Cardiac septum (tissue), 1 donor: ENCODE measurements around the gene ARMC10. TPM values are rescaled to one million over a fixed set of nuclear protein-coding genes. Genes with fewer than 3 reads are reported as not detected.
"Not testable (repeated sequence)": the region's sequence is repeated elsewhere in the genome, so short reads cannot be mapped to it uniquely, and the experiment has no call there.

Experiments used
- DNase-seq: peaks from one replicate; pipeline ENCODE4 v3.0.0-alpha.2; 2020; ENCODE audit warnings: low spot score
- intact Hi-C: fragments of 100-400 bp; cut with DNase I; formaldehyde crosslinking; loops from one replicate; pipeline ENCODE4 v1.14.0; 2022
- long read RNA-seq: library from polyadenylated mRNA; unstranded; transcript quantifications from one replicate; pipeline ENCODE4 v2.0.0, GENCODE V29; 2021
- total RNA-seq: library from RNA; stranded (reverse); fragmentation: NEBNext Ultra II Directional; extraction: Animal tissue kit (Norgen Biotek cat#: 25700); gene quantifications from one replicate; pipeline ENCODE4 v1.2.1, GENCODE V29; 2021
- donor health status: DM: no; HTN: no; CAD: no.

ARMC10 gene
- total RNA-seq, result 27.9 TPM
- long read RNA-seq, transcript ARMC10-202 (7 exons, 2,635 nt), result minor isoform, 7 of 63 reads
- long read RNA-seq, transcript ARMC10-209 (5 exons, 2,347 nt), result minor isoform, 6 of 63 reads
- long read RNA-seq, transcript ARMC10-208 (6 exons, 2,524 nt), result major isoform, 42 of 63 reads
- long read RNA-seq, partial matches to known transcripts, result 2 of 63 reads
- long read RNA-seq, other reads (novel, unspliced or antisense), result 3 of 63 reads

- intact Hi-C loops, result loop anchor here (2.0 to 10.0 kb wide), 2 partner anchors 74 to 330 kb away; partner anchors contain the start of genes FAM185A and NAPEPLD
These were observed at the start of gene ARMC10, which contains the start of gene FBXL13 for GRCh38 chr7:103074519-103075336. TSS of gene ARMC10 (plus strand) at chr7:103075140. CDS start at chr7:103075273, 133 bp downstream. TSS of gene FBXL13 (minus strand) at chr7:103074796.

GRCh38 chr7:103025341-103025740 is 49.6 kb upstream of the ARMC10 start:
- DNase-seq, result no peak
- intact Hi-C loops, result no loop called here

More at GRCh38 chr7:103074519-103075336, at the start of gene ARMC10, which contains the start of gene FBXL13:
- DNase-seq, result peak; percentile 95

- intact Hi-C loops, result no loop called here
These were observed 43.9 kb upstream of the ARMC10 start for GRCh38 chr7:103031024-103031423.

GRCh38 chr7:103031781-103032180 is 43.2 kb upstream of the ARMC10 start:
- DNase-seq, result no peak
- intact Hi-C loops, result no loop called here

More at GRCh38 chr7:103031024-103031423, 43.9 kb upstream of the ARMC10 start:
- DNase-seq, result no peak

- DNase-seq, intact Hi-C loops: not testable (repeated sequence)
These were observed 40.6 kb upstream of the ARMC10 start for GRCh38 chr7:103034318-103034717.

GRCh38 chr7:103037476-103037822 is 37.5 kb upstream of the ARMC10 start:
- intact Hi-C loops, result no loop called here
- DNase-seq, result no peak

GRCh38 chr7:103037823-103038739 is 36.9 kb upstream of the ARMC10 start:
- DNase-seq, intact Hi-C loops: not testable (repeated sequence)

- intact Hi-C loops, result not testable (repeated sequence)
These were observed 33.1 kb upstream of the ARMC10 start for GRCh38 chr7:103041815-103042214.

GRCh38 chr7:103048833-103049232 is 26.1 kb upstream of the ARMC10 start:
- no peak for DNase-seq
- intact Hi-C loops, result no loop called here

More at GRCh38 chr7:103041815-103042214, 33.1 kb upstream of the ARMC10 start:
- not testable (repeated sequence) for DNase-seq

GRCh38 chr7:103051519-103051918 is 23.4 kb upstream of the ARMC10 start:
- DNase-seq, result no peak

GRCh38 chr7:103056006-103056405 is 18.9 kb upstream of the ARMC10 start:
- intact Hi-C loops, DNase-seq: not testable (repeated sequence)

More at GRCh38 chr7:103051519-103051918, 23.4 kb upstream of the ARMC10 start:
- intact Hi-C loops, result no loop called here

GRCh38 chr7:103058122-103058521 is 16.8 kb upstream of the ARMC10 start:
- DNase-seq, result no peak
- intact Hi-C loops, result no loop called here

GRCh38 chr7:103059471-103059870 is 15.5 kb upstream of the ARMC10 start:
- intact Hi-C loops, result no loop called here
- DNase-seq, result no peak

- no peak for DNase-seq
- intact Hi-C loops, result loop anchor here (10.0 kb wide), 1 partner anchor 169 kb away; no protein-coding TSS in a partner anchor
These were observed 11.0 kb upstream of the ARMC10 start for GRCh38 chr7:103063895-103064294.

GRCh38 chr7:103065667-103066066 is 9.3 kb upstream of the ARMC10 start:
- intact Hi-C loops, result loop anchor here (10.0 kb wide), 1 partner anchor 171 kb away; no protein-coding TSS in a partner anchor
- DNase-seq, result peak; percentile 76

GRCh38 chr7:103068414-103069403 is 6.2 kb upstream of the ARMC10 start:
- no peak for DNase-seq
- intact Hi-C loops, result loop anchor here (10.0 kb wide), 1 partner anchor 174 kb away; no protein-coding TSS in a partner anchor

GRCh38 chr7:103071000-103071399 is 3.9 kb upstream of the ARMC10 start:
- intact Hi-C loops, result loop anchor here (10.0 kb wide), 1 partner anchor 326 kb away; the partner anchor contains the start of gene FAM185A
- no peak for DNase-seq

- intact Hi-C loops, result loop anchor here (2.0 to 10.0 kb wide), 2 partner anchors 75 to 329 kb away; partner anchors contain the start of genes FAM185A and NAPEPLD
- DNase-seq, result no peak
These were observed 886 bp upstream of the ARMC10 start for GRCh38 chr7:103073989-103074518.
